Esophagus squamous epithelium (tissue), 5 donors: ENCODE measurements around the gene QSER1. TPM values are rescaled to one million over a fixed set of nuclear protein-coding genes. Genes with fewer than 3 reads are reported as not detected.

Experiments used
- DNase-seq: peaks from one replicate; lab custom pipeline; 2025; lab: John Stamatoyannopoulos, UW
- H3K27ac ChIP-seq, 4 donors: fragments of 200-600 bp; sonication (generic); one replicate each; pipeline ENCODE4 v1.5.1; 2016 to 2019; ENCODE audit warnings: mild to moderate bottlenecking in 1 of 4
- H3K27me3 ChIP-seq, 4 donors: fragments of 200-600 bp; sonication (generic); 1 replicate in 3 of 4; 2 replicates in 1 of 4; pipeline versions ENCODE4 v1.5.1 to v1.6.0; 2017 to 2021; ENCODE audit warnings: antibody characterized with exemption in 1 of 4
- H3K36me3 ChIP-seq, 3 donors: fragments of 200-600 bp; sonication (generic); one replicate each; pipeline ENCODE4 v1.5.1; 2016 to 2019
- H3K4me1 ChIP-seq, 3 donors: fragments of 200-600 bp; sonication (generic); one replicate each; pipeline ENCODE4 v1.5.1; 2017 to 2019
- H3K4me3 ChIP-seq, 4 donors: fragments of 200-600 bp; sonication (generic); 1 replicate in 3 of 4; 2 replicates in 1 of 4; pipeline ENCODE4 v1.5.1; 2016 to 2019; ENCODE audit warnings: mild to moderate bottlenecking in 2 of 4, moderate library complexity in 1 of 4
- H3K9me3 ChIP-seq, 3 donors: fragments of 200-600 bp; sonication (generic); one replicate each; pipeline ENCODE4 v1.5.1; 2016 to 2019
- CTCF ChIP-seq, 6 experiments: fragments of 450-650 bp in 4 of 6; fragments of 200-600 bp in 2 of 6; sonication (generic) in 2 of 6; IDR thresholded peaks; one replicate each; pipeline ENCODE4 v1.5.1; 2016 to 2019; ENCODE audit warnings: antibody characterized with exemption in 6 of 6, mild to moderate bottlenecking in 4 of 6, moderate library complexity in 4 of 6
- POLR2A ChIP-seq, 4 donors: fragments of 450-650 bp; IDR thresholded peaks; one replicate each; pipeline ENCODE4 v1.6.1; 2017; ENCODE audit warnings: antibody characterized with exemption in 4 of 4, mild to moderate bottlenecking in 4 of 4, moderate library complexity in 3 of 4
- WGBS, 2 donors: methylation state at CpG; one replicate each; pipeline ENCODE4 v1.1.5; 2018; 5-methylcytosine and 5-hydroxymethylcytosine counted together
- intact Hi-C: fragments of 100-400 bp; cut with DNase I; formaldehyde crosslinking; loops from one replicate; pipeline ENCODE4 v1.15.0; 2022
- total RNA-seq, 4 donors: library from RNA; depleted of rRNA; stranded (reverse); fragments of >200 nt; gene quantifications; one replicate each; pipeline ENCODE4 v1.1.0, GENCODE V29; 2016
- donor health status: DM: yes; HTN: yes; CAD: no.

QSER1 gene
- total RNA-seq, 4 donors from 2014 or later = 26.7 to 43.5 (median 33.3) TPM

- no peak for TF ChIP-seq POLR2A (IDR thresholded peaks at IDR 0.05)
- no peak for TF ChIP-seq CTCF (IDR thresholded peaks at IDR 0.05)
- WGBS, 2 donors = 87 to 93% methylated on average over 2 of the region's 6 CpGs
- Histone ChIP-seq H3K27ac (no peak overlapping the region), H3K9me3 (no peaks in the 10 kb centered on the region), H3K4me3 (no peak overlapping the region), H3K27me3 (no peaks in the 10 kb centered on the region), H3K36me3 (no peaks in the 10 kb centered on the region), H3K4me1 (peaks cover 0 to 7% (median 0%) of the 10 kb centered on the region in 3 donors)
- no peak for DNase-seq
- intact Hi-C loops = no loop called here
These were observed 108.7 kb downstream of the QSER1 start for GRCh38 chr11:33001281-33001680.

GRCh38 chr11:33001751-33002542 is 109.3 kb downstream of the QSER1 start:
- H3K4me1 ChIP-seq = peaks cover 0 to 7% (median 0%) of the 10 kb centered on the region in 3 donors
- WGBS, 2 donors = 85 to 88% methylated on average over 4 to 8 of the region's 8 CpGs
- no peaks in the 10 kb centered on the region for H3K36me3 ChIP-seq
- no peak for DNase-seq
- H3K27ac ChIP-seq = no peak overlapping the region
- TF ChIP-seq CTCF (IDR thresholded peaks at IDR 0.05) (no peak), POLR2A (IDR thresholded peaks at IDR 0.05) (no peak)
- no peaks in the 10 kb centered on the region for H3K9me3 ChIP-seq
- H3K4me3 ChIP-seq = no peak overlapping the region
- H3K27me3 ChIP-seq = no peaks in the 10 kb centered on the region
- intact Hi-C loops = no loop called here

GRCh38 chr11:33005175-33005574 is 112.6 kb downstream of the QSER1 start:
- Histone ChIP-seq H3K4me1 (peaks cover 0 to 7% (median 0%) of the 10 kb centered on the region in 3 donors), H3K4me3 (no peak overlapping the region), H3K27me3 (no peaks in the 10 kb centered on the region), H3K36me3 (no peaks in the 10 kb centered on the region), H3K9me3 (no peaks in the 10 kb centered on the region), H3K27ac (no peak overlapping the region)
- WGBS, 2 donors = 24 to 30% methylated on average over 2 of the region's 2 CpGs
- DNase-seq = no peak
- TF ChIP-seq POLR2A (IDR thresholded peaks at IDR 0.05) (no peak), CTCF (IDR thresholded peaks at IDR 0.05) (no peak)
- intact Hi-C loops = no loop called here

GRCh38 chr11:33006010-33006409 is 113.4 kb downstream of the QSER1 start:
- Histone ChIP-seq H3K4me1 (peaks cover 0 to 9% (median 0%) of the 10 kb centered on the region in 3 donors), H3K9me3 (no peaks in the 10 kb centered on the region), H3K4me3 (no peak overlapping the region), H3K36me3 (no peaks in the 10 kb centered on the region), H3K27me3 (no peaks in the 10 kb centered on the region), H3K27ac (no peak overlapping the region)
- no peak for DNase-seq
- TF ChIP-seq POLR2A (IDR thresholded peaks at IDR 0.05) = no peak
- no peak for TF ChIP-seq CTCF (IDR thresholded peaks at IDR 0.05)
- intact Hi-C loops = no loop called here

- H3K27me3 ChIP-seq = peaks cover 0 to 11% (median 0%) of the 10 kb centered on the region in 4 donors
- H3K27ac ChIP-seq = no peak overlapping the region
- DNase-seq = no peak
- TF ChIP-seq POLR2A (IDR thresholded peaks at IDR 0.05) (no peak), CTCF (IDR thresholded peaks at IDR 0.05) (no peak)
- no peak overlapping the region for H3K4me3 ChIP-seq
- H3K9me3 ChIP-seq = no peaks in the 10 kb centered on the region
- no peaks in the 10 kb centered on the region for H3K36me3 ChIP-seq
- WGBS, 2 donors = 47 to 54% methylated on average over 1 of the region's 1 CpG
- intact Hi-C loops = no loop called here
- H3K4me1 ChIP-seq = peaks cover 3 to 44% (median 6%) of the 10 kb centered on the region in 3 donors
These were observed 121.1 kb downstream of the QSER1 start for GRCh38 chr11:33013755-33014154.
